ENCODE results near the gene HK1. TPM values are rescaled to one million over a fixed set of nuclear protein-coding genes. Genes with fewer than 3 reads are reported as not detected.

HK1 gene
- 59.4 and 61.3 TPM in 2 replicates for total RNA-seq
- long read RNA-seq, transcript HK1-202 (18 exons, 3,605 nt), result major isoform, 209 of 252 reads
- long read RNA-seq, partial matches to known transcripts, result 23 of 252 reads
- long read RNA-seq, other reads (novel, unspliced or antisense), result 18 of 252 reads

DNA sequence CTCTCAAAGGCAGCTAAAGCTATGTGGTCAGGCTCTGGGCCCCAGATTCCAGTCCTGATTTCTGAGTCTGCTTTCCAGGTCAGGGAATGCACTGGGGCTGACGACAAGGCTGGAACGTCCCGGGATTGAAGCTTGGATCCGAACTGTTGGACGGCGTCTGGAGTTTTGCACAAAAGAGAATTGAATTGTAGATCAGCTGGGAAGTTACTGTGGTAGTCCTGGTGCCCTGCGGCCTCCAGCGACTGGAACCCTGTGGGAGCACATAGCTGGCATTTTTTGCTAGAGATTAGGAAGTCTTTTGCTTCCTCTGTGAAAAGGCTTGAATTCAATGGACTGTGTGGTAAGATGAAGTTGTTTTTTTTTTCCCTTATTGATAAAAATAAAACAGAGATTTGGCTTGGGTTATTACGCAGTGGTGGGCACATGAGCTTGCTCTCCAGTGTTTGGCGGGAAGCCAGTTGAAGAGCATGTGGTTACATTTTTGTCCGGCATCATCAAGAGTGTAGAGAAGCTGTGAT lies at the start of gene HK1:
Gene HK1, plus strand, starts transcription at position 51 of the 518 bp plus-strand sequence.
- no peak for DNase-seq (ENCODE audit: extremely low spot score, unreplicated experiment)
- Mint-ChIP-seq H3K4me3 (ENCODE audit: unreplicated experiment) (no peak within 1 kb of the TSS), H3K9me3 (ENCODE audit: unreplicated experiment) (no peaks in the 10 kb centered on the region), H3K4me1 (ENCODE audit: unreplicated experiment) (peaks cover 14% of the 10 kb centered on the region), H3K27me3 (ENCODE audit: unreplicated experiment) (no peaks in the 10 kb centered on the region), H3K27ac (ENCODE audit: unreplicated experiment) (peak within 1 kb of the TSS; percentile 75), H3K36me3 (ENCODE audit: unreplicated experiment) (no peaks in the 10 kb centered on the region)
- TF ChIP-seq, protein P1, sequence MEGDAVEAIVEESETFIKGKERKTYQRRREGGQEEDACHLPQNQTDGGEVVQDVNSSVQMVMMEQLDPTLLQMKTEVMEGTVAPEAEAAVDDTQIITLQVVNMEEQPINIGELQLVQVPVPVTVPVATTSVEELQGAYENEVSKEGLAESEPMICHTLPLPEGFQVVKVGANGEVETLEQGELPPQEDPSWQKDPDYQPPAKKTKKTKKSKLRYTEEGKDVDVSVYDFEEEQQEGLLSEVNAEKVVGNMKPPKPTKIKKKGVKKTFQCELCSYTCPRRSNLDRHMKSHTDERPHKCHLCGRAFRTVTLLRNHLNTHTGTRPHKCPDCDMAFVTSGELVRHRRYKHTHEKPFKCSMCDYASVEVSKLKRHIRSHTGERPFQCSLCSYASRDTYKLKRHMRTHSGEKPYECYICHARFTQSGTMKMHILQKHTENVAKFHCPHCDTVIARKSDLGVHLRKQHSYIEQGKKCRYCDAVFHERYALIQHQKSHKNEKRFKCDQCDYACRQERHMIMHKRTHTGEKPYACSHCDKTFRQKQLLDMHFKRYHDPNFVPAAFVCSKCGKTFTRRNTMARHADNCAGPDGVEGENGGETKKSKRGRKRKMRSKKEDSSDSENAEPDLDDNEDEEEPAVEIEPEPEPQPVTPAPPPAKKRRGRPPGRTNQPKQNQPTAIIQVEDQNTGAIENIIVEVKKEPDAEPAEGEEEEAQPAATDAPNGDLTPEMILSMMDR (IDR thresholded peaks at IDR 0.05), result no peak

DNA sequence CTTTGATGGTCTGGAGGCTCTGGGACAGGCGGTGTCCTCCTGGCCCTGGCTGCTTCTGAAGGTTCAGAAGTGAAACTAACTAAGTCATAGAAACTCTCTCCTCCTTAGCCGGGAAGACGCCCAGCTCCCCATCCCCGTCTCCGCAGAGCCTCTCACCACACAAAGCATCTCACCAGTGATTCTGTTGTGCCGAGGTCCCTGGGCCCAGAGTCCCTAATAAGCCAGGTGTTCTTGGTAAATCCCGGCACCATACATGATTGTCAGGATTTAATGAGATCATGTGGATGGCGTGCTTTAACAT lies 48.7 kb upstream of the HK1 start:
- Mint-ChIP-seq H3K9me3 (ENCODE audit: unreplicated experiment) (no peaks in the 10 kb centered on the region), H3K36me3 (ENCODE audit: unreplicated experiment) (no peaks in the 10 kb centered on the region), H3K27ac (ENCODE audit: unreplicated experiment) (no peak overlapping the region), H3K4me1 (ENCODE audit: unreplicated experiment) (peaks cover 25% of the 10 kb centered on the region), H3K27me3 (ENCODE audit: unreplicated experiment) (no peaks in the 10 kb centered on the region), H3K4me3 (ENCODE audit: unreplicated experiment) (no peak overlapping the region)
- DNase-seq (ENCODE audit: extremely low spot score, unreplicated experiment), result no peak
- TF ChIP-seq, protein P1 (IDR thresholded peaks at IDR 0.05), result no peak

DNA sequence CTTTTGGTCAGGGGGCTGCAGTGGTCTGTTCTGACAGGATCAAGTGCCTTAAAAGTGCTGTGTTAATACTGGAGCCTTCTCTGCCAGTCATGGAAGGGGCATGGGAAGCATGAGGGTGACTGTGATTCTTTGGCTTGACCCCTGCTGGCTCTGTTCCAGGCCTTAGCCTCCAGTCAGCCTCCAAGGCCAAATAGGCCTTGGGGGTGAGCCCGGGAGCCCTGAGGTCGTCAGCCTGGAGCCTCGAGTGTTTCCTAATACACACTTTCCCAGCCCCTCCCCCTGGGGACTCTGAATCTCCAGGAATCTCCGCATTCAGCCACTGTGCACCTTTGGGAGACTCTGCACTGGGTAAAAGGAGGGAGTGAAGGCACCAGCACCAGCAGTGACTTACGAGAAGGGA lies 48.2 kb upstream of the HK1 start:
- no peaks in the 10 kb centered on the region for H3K36me3 Mint-ChIP-seq (ENCODE audit: unreplicated experiment)
- H3K9me3 Mint-ChIP-seq (ENCODE audit: unreplicated experiment), result no peaks in the 10 kb centered on the region
- TF ChIP-seq, protein P1 (IDR thresholded peaks at IDR 0.05), result no peak
- peaks cover 21% of the 10 kb centered on the region for H3K4me1 Mint-ChIP-seq (ENCODE audit: unreplicated experiment)
- no peak overlapping the region for H3K27ac Mint-ChIP-seq (ENCODE audit: unreplicated experiment)
- no peak for DNase-seq (ENCODE audit: extremely low spot score, unreplicated experiment)
- H3K4me3 Mint-ChIP-seq (ENCODE audit: unreplicated experiment), result no peak overlapping the region
- no peaks in the 10 kb centered on the region for H3K27me3 Mint-ChIP-seq (ENCODE audit: unreplicated experiment)

DNA sequence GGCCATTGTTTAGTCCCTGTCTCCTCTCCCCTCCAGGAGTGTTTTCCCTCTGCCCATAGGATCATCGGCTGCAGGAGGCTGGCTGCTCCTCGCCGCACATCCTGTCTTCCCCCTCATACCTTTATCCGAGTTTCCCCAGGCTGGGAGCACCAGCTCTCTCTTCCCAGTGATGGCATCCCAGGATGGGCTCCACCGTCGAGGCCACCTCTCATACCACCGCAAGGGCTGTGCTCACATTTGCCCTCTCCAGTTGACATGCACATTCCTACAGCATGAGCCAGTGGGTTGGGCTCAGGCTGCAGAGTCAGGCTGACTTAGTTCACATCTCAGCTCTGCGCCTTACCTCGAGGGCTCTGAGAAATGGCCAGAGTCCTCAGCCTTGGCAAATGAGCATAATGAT lies 46.0 kb upstream of the HK1 start:
- no peaks in the 10 kb centered on the region for H3K27me3 Mint-ChIP-seq (ENCODE audit: unreplicated experiment)
- no peaks in the 10 kb centered on the region for H3K9me3 Mint-ChIP-seq (ENCODE audit: unreplicated experiment)
- H3K4me3 Mint-ChIP-seq (ENCODE audit: unreplicated experiment), result no peak overlapping the region
- peak overlapping the region; percentile 45 for H3K27ac Mint-ChIP-seq (ENCODE audit: unreplicated experiment)
- peaks cover 18% of the 10 kb centered on the region for H3K4me1 Mint-ChIP-seq (ENCODE audit: unreplicated experiment)
- no peaks in the 10 kb centered on the region for H3K36me3 Mint-ChIP-seq (ENCODE audit: unreplicated experiment)
- no peak for DNase-seq (ENCODE audit: extremely low spot score, unreplicated experiment)
- TF ChIP-seq, protein P1 (IDR thresholded peaks at IDR 0.05), result no peak

DNA sequence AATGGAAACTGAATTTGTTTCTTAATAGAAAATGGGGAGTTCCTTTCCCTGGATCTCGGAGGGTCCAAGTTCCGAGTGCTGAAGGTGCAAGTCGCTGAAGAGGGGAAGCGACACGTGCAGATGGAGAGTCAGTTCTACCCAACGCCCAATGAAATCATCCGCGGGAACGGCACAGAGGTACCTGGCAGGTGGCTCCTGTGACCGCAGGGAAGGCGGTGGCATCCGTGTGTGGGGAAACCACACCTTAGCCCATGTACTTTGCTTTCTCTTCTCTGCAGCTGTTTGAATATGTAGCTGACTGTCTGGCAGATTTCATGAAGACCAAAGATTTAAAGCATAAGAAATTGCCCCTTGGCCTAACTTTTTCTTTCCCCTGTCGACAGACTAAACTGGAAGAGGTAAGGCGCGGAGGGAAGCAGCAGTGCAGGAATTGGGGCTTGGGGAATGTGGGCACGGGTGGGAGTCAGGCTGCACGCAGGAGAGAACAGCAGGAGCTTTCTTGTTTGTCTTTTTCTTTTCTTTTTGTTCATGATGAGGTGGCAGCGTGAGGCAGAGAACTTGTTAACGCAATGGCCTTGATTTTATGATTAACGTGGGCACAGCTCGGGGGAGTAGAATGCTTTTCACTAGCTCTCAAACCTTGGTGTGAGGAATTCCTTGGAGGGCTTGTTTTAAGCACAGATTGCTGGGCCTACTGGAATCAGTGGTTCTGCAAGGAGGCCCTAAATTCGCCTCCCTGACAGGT lies 45.4 kb upstream of the HK1 start:
- Mint-ChIP-seq H3K36me3 (ENCODE audit: unreplicated experiment) (no peaks in the 10 kb centered on the region), H3K4me1 (ENCODE audit: unreplicated experiment) (peaks cover 20% of the 10 kb centered on the region), H3K4me3 (ENCODE audit: unreplicated experiment) (no peak overlapping the region), H3K9me3 (ENCODE audit: unreplicated experiment) (no peaks in the 10 kb centered on the region), H3K27me3 (ENCODE audit: unreplicated experiment) (no peaks in the 10 kb centered on the region), H3K27ac (ENCODE audit: unreplicated experiment) (no peak overlapping the region)
- TF ChIP-seq, protein P1 (IDR thresholded peaks at IDR 0.05), result no peak
- no peak for DNase-seq (ENCODE audit: extremely low spot score, unreplicated experiment)
